ENCODE data around the gene C8B.

The C8B gene

DNA sequence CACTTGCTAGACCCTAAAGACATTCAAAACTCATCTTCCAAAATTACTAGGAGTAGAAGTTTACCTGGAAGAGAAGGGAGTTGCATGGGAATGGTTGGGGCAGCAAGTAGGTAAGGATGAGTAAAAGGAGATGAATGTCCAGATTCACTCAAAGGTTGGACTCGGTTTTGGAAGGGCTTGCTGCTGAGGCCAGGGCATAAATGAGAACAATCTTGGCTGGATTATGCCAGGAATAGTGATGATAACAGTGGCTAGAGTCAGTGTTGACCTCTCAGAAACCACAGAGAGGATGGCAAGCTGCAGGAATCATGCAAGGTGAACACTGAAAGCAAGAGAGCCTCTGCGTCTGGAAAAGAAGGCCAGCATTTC is 67.8 kb downstream of the C8B start:
- no peak for DNase-seq (ENCODE audit: low spot score)

DNA sequence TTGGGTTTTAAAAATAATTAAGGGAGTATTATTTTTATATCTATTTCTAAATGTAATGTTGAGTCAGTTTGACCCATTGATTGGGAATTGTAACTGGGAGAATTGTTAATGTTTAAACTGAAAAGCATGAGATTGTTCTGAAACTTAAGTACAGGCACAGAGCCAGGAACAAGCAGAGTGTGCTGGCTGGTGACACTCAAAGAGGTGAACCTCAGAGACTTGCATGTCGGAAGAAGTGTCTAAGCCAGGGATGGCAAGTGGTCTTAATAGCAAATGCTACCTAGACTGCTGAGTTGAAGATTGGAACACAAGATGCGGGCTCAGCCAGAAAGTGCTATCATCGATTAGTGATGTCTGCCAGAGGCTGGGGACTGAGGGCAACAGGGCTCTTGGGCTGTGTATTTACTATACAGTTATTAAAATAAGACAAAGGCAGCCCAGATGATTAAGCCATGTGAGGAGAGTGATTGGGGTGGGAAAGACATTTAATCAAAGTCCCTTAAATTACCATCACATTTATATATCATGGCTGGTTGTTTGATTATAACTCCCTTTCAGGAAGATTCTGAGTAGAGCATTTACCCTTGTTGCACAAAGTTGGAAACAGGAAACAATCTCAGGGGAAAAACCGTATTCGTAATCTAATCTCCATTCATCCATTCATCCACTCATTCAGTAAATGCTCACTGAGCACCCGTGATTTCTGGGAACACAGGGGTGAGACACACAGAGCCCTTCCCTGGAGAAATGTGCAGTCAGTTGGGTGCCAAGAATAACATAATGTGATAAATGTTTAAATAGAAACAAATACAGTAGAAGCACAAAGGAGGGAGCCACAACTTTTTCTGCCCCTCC is 68.4 kb downstream of the C8B start:
- DNase-seq (ENCODE audit: low spot score), result no peak

DNA sequence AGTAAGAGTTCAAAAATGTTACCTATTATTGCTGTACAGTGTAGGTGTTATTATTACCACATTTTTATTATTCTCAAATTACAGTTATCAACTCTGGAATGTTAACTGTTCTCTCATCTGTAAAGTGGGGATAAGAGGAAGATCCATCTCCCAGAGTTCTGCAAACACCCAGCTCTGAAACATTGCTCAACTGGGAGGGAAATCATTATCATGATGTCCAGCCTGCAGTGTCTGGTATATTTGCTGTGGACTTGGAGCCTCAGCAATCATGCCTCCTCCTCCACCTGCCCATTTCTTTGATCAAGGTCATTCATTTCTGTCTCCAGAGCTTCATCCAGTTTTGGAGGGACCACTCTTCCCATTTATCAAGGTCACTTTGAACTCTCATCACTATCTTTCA is 71.8 kb downstream of the C8B start:
- no peak for DNase-seq (ENCODE audit: low spot score)

DNA sequence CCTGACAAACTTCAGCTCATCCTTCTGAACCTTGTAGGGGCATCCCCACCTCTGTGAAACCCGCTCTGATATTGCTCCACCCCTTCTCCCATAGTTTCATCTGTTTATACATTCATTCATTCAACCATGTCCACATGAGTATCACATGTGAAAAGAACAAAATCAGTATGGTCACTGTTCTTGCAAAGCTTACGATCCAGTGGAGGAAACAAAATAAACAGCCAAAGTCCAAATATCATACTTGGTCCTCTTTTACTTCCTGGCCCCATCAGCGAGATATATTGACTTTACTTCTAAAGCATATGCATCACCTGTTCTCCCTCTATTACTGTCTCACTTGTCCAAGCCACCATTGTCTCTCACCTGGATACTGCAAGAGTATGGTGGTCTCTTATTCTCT is 75.6 kb downstream of the C8B start:
- no peak for DNase-seq (ENCODE audit: low spot score)

DNA sequence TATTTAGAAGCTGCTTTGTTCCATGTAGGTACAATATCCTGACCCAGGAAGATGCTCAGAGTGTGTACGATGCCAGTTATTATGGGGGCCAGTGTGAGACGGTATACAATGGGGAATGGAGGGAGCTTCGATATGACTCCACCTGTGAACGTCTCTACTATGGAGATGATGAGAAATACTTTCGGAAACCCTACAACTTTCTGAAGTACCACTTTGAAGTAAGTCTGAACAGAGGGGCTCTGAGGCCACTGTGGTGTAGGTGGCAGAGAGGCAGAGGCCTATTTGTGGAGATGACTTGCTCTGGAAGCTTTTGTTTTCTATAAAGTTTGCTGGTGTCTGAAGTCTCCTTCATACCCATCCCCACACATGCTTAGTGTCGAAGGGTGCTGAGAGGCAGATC is 84.4 kb downstream of the C8B start:
- no peak for DNase-seq (ENCODE audit: low spot score)

DNA sequence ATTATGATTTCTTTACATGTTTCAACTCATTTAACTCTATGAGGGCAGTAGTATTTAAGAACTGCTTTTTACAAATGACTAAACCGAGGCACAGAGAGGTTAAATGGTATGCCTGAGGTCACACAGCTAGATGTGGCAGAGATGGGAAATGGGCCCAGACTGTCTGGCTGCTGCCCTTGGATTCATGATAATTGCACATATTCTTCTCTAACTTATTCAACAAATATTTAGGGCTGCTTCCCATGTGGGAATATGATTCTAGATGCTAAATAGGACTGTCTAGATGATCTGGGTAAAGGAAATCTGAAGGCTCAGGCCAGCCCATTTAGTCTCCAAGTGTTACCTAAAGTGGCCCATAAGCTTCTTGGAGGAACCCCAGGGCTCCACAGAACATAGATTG is 85.0 kb downstream of the C8B start:
- no peak for DNase-seq (ENCODE audit: low spot score)
